Stomach (tissue), 4 donors: ENCODE data around the gene CHAF1A.

Experiments used
- CTCF ChIP-seq, 7 experiments: fragments of 450-650 bp in 4 of 7; fragments of 200-600 bp in 3 of 7; sonication (generic) in 3 of 7; IDR thresholded peaks; one replicate each; pipeline ENCODE4 v1.5.1; 2016 to 2019; ENCODE audit warnings: antibody characterized with exemption in 7 of 7, control low read depth in 2 of 7, mild to moderate bottlenecking in 1 of 7
- POLR2AphosphoS5 ChIP-seq, 3 donors: sonication (generic); formaldehyde crosslinking; IDR thresholded peaks; one replicate each; pipeline ENCODE4 v1.6.1; 2016; ENCODE audit warnings: antibody characterized with exemption in 3 of 3

DNA sequence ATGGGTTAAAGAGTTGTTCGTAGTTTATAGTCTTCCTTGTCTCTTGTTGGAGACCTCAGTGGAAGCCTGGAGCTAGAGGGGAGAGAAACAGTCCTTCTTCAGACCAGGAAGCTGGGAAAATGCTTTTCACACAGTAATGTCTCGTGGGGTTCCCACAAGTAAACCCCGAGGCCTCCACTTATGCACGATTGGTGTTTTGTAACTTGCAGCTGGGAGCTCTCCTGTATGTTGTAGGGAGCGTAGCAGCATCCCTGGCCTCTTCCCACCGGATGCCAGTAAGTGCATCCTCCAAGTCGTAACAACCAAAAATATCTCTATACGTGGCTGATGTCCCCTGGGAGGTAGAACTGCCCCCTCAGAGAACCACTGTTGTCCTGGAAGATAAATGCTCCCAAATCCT is 3.5 kb downstream of the CHAF1A start:
- TF ChIP-seq POLR2AphosphoS5 (IDR thresholded peaks at IDR 0.05), result no peak
- no peak for TF ChIP-seq CTCF (IDR thresholded peaks at IDR 0.05)
